ENCODE data around the gene LPP.

- TF ChIP-seq CTCF (IDR thresholded peaks at IDR 0.05; ENCODE audit: borderline replicate concordance, extremely low read depth, low read length, poor library complexity, severe bottlenecking) = no peak
- TF ChIP-seq EZH2 (IDR thresholded peaks at IDR 0.05; ENCODE audit: borderline replicate concordance, low read depth, low read length, severe bottlenecking) = no peak
Observed at GRCh38 chr3:188421151-188421821, 267.3 kb downstream of the LPP start.

All from DND-41 (cell line).